Body of pancreas (tissue), 4 donors: ENCODE results near the gene SAMD7.

Experiments
- CTCF ChIP-seq, 7 experiments: fragments of 450-650 bp in 4 of 7; fragments of 200-600 bp in 3 of 7; sonication (generic) in 3 of 7; IDR thresholded peaks; one replicate each; pipeline ENCODE4 v1.5.1; 2016 to 2019; ENCODE audit warnings: antibody characterized with exemption in 7 of 7
- POLR2A ChIP-seq, 3 donors: fragments of 450-650 bp; IDR thresholded peaks; one replicate each; pipeline ENCODE4 v1.6.1; 2016; ENCODE audit warnings: antibody characterized with exemption in 3 of 3, mild to moderate bottlenecking in 2 of 3

DNA sequence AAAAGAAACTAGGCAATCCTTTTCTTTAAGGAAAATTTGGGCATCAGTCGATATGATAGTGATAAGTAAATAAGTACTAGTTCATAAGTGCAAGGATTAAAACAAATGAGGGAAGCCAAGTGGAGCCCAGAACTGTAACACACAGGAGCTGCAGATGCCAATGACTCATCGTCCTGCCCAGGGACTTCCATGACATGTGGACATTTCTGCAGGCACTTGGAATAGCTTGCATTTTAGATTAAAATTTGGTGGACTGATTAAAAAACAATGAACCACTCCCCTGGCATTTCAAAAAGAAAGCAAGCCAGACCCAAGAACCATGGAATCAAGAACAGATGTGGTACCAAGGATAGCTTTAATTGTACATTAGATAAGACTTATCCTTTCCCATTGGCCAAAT is 2.9 kb downstream of the SAMD7 start:
- TF ChIP-seq POLR2A (IDR thresholded peaks at IDR 0.05) = no peak
- TF ChIP-seq CTCF (IDR thresholded peaks at IDR 0.05) = no peak
